ENCODE results near the gene RUSC2. TPM values are rescaled to one million over a fixed set of nuclear protein-coding genes. Genes with fewer than 3 reads are reported as not detected.
A peak's percentile ranks its signal among the peaks of the same experiment; 100 is the strongest.
"Not testable (repeated sequence)": the region's sequence is repeated elsewhere in the genome, so short reads cannot be mapped to it uniquely, and the experiment has no call there.

The RUSC2 gene
- total and polyA plus RNA-seq, 9 donors = 7.4 to 41.1 (median 26.4) TPM

- WGBS, 3 donors = 4 to 27% (median 12%) methylated on average over 1 of the region's 1 CpG
These were observed 36.3 kb downstream of the RUSC2 start for GRCh38 chr9:35526087-35526801.

DNA sequence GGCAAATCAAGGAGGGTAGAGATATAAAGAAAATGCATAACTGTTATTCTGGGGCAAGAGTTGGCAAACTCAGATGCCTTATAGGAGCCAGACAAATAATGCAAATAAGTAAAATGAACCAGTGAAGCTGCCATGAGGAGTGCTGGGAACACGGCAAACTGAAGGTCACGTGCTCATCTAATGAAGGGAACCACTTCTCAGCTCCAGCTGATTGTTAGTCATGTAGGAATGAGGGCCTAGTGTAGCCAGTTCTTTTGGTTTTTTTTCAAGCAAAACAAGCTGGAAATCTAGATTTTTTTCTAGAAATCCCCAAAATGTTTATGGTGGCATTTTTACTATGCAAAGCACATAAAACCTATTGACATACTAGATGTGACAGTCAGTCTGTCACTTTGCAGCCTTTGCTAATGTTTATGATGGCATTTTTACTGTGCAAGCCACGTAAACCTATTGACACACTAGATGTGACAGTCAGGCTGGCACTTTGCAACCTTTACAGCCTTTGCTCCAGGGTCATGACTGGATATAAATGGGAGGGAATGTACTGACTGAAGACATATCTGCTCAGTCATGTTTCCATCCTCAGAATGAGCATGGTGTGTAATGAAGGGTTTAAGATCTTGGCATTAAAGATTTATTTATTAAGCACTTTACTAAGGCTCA, 39.4 kb downstream of the RUSC2 start:
- Histone ChIP-seq H3K9me3 (no peaks in the 10 kb centered on the region), H3K27me3 (no peaks in the 10 kb centered on the region), H3K27ac (no peak overlapping the region), H3K4me1 (ENCODE audit: insufficient read depth) (peaks cover 2% of the 10 kb centered on the region), H3K36me3 (no peaks in the 10 kb centered on the region), H3K4me3 (no peak overlapping the region)
- TF ChIP-seq POLR2A (IDR thresholded peaks at IDR 0.05) (no peak), CTCF (IDR thresholded peaks at IDR 0.05) (no peak), EP300 (IDR thresholded peaks at IDR 0.05) (no peak)
- WGBS, 3 donors = 77 to 83% (median 77%) methylated on average over 3 of the region's 3 CpGs
- DNase-seq = no peak
- intact Hi-C loops (cut with DNase I) = loop anchor here in 1 of 4 donors (2.0 kb wide), 1 partner anchor 20 kb away; no protein-coding TSS in a partner anchor

More at GRCh38 chr9:35526087-35526801, 36.3 kb downstream of the RUSC2 start:
- Histone ChIP-seq H3K4me1 (ENCODE audit: insufficient read depth) (peaks cover 2% of the 10 kb centered on the region), H3K4me3 (no peak overlapping the region), H3K27me3 (no peaks in the 10 kb centered on the region), H3K36me3 (no peaks in the 10 kb centered on the region), H3K27ac (no peak overlapping the region), H3K9me3 (no peaks in the 10 kb centered on the region)
- intact Hi-C loops (cut with DNase I) = no loop called here
- no peak for DNase-seq
- TF ChIP-seq POLR2A (IDR thresholded peaks at IDR 0.05) (no peak), EP300 (IDR thresholded peaks at IDR 0.05) (no peak), CTCF (IDR thresholded peaks at IDR 0.05) (no peak)

GRCh38 chr9:35533398-35533797, 43.5 kb downstream of the RUSC2 start:
- Histone ChIP-seq H3K36me3 (no peaks in the 10 kb centered on the region), H3K27ac (no peak overlapping the region), H3K9me3 (no peaks in the 10 kb centered on the region), H3K4me1 (ENCODE audit: insufficient read depth) (peaks cover 7% of the 10 kb centered on the region), H3K27me3 (no peaks in the 10 kb centered on the region), H3K4me3 (no peak overlapping the region)
- no peak for TF ChIP-seq EP300 (IDR thresholded peaks at IDR 0.05)
- no peak for TF ChIP-seq POLR2A (IDR thresholded peaks at IDR 0.05)
- TF ChIP-seq CTCF (IDR thresholded peaks at IDR 0.05) = no peak
- intact Hi-C loops (cut with DNase I) = no loop called here
- DNase-seq = no peak

DNA sequence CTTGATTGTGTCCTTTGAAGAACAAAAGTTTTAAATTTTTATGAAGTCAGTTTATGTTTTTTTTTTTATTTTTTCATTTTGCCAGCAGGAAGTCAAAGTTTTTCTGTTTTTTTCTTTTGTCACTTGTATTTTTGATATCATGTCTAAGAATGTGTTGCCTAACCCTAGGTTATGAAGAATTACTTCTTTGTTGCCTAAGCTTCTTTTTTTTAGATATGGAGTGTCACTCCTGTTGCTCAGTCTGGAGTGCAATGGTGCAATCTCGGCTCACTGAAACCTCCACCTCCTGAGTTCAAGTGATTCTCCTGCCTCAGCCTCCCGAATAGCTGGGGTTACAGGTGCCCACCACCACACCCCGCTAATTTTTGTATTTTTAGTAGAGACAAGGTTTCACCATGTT, 45.0 kb downstream of the RUSC2 start:
- H3K4me3 ChIP-seq; H3K9me3 ChIP-seq; H3K27ac ChIP-seq; intact Hi-C loops (cut with DNase I); H3K27me3 ChIP-seq; DNase-seq; H3K36me3 ChIP-seq: not testable (repeated sequence)
- peaks cover 13% of the 10 kb centered on the region for H3K4me1 ChIP-seq (ENCODE audit: insufficient read depth)
- 94 to 100% (median 99%) methylated on average over 3 of the region's 3 CpGs for WGBS, 3 donors

DNA sequence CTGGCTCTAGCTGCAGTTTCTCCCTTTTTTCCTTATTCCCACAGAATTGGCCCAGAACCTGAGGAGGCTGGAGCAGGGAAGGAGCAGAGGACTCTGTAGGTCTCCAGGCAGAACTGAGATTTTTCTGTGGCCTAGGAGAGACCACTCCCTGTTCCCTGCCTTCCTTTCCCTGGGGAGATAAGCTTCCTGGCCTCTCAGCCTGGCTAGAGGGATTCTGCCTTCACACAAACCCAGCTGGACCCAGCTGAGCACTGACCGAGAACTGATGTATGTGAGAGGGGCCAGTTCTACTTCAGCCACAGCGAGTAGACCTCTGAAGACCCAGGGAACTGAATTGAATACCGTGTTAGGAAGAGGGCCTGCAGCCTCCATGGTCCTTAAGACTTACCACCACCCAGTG, 48.0 kb downstream of the RUSC2 start:
- intact Hi-C loops (cut with DNase I) = no loop called here
- Histone ChIP-seq H3K27ac (peak overlapping the region; percentile 54 to 87), H3K4me1 (ENCODE audit: insufficient read depth) (peaks cover 19% of the 10 kb centered on the region), H3K27me3 (no peaks in the 10 kb centered on the region), H3K36me3 (no peaks in the 10 kb centered on the region), H3K9me3 (no peaks in the 10 kb centered on the region), H3K4me3 (no peak overlapping the region)
- TF ChIP-seq CTCF (IDR thresholded peaks at IDR 0.05) (no peak), POLR2A (IDR thresholded peaks at IDR 0.05) (no peak), EP300 (IDR thresholded peaks at IDR 0.05) (no peak)
- DNase-seq = peak in 3 of 5 donors; percentile 43 to 48 (median 47)
- 10 to 42% (median 13%) methylated on average over 2 to 3 of the region's 3 CpGs for WGBS, 3 donors

Measured in ovary (tissue), 9 donors.